Activated T-cell treated with anti-CD3 and anti-CD28 coated beads, Interleukin-2, amount 50 U/mL, for 72 hours (primary cell): ENCODE measurements around the gene RNF222. TPM values are rescaled to one million over a fixed set of nuclear protein-coding genes. Genes with fewer than 3 reads are reported as not detected.

Source experiments
- ATAC-seq, 2 donors: fragments of 150-1000 bp; cut with Tn5 transposase; replicated peaks in 1 of 2; 2 replicates each; pipeline ENCODE4 v1.10.0; 2021; ENCODE audit warnings: moderate library complexity in 2 of 2, mild to moderate bottlenecking in 1 of 2
- DNase-seq, 2 donors: peaks; one replicate each; pipeline ENCODE4 v3.0.0; 2021 to 2022; ENCODE audit warnings: mixed read lengths in 1 of 2
- H3K27ac Mint-ChIP-seq: one replicate; pipeline ENCODE4 v1.8.0; 2022; ENCODE audit warnings: mild to moderate bottlenecking, moderate library complexity, mixed read lengths
- H3K27me3 Mint-ChIP-seq: one replicate; pipeline ENCODE4 v1.8.0; 2022; ENCODE audit warnings: low read depth, mixed read lengths
- H3K36me3 Mint-ChIP-seq, 2 donors: one replicate each; pipeline ENCODE4 v1.8.0; 2022; ENCODE audit warnings: mixed read lengths in 2 of 2, mild to moderate bottlenecking in 1 of 2; ENCODE audit not compliant: insufficient read depth in 2 of 2
- H3K4me1 Mint-ChIP-seq: one replicate; pipeline ENCODE4 v1.8.0; 2022; ENCODE audit warnings: low read depth, mixed read lengths
- H3K4me3 Mint-ChIP-seq, 2 donors: one replicate each; pipeline ENCODE4 v1.8.0; 2022; ENCODE audit warnings: mild to moderate bottlenecking in 2 of 2, mixed read lengths in 2 of 2, moderate library complexity in 2 of 2
- H3K9me3 Mint-ChIP-seq, 2 donors: one replicate each; pipeline ENCODE4 v1.8.0; 2022; ENCODE audit warnings: mixed read lengths in 2 of 2
- total RNA-seq, 2 donors: library from RNA; stranded (reverse); gene quantifications; one replicate each; pipeline ENCODE4 v1.2.3, GENCODE V29; 2022

The RNF222 gene, protein sequence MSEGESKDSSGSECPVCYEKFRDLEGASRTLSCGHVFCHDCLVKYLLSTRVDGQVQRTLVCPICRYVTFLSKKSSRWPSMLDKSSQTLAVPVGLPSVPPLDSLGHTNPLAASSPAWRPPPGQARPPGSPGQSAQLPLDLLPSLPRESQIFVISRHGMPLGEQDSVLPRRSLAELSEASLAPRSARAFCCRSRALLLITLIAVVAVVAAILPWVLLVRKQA
- total RNA-seq: under 1 TPM; 0.07 to 0.19 TPM

DNA sequence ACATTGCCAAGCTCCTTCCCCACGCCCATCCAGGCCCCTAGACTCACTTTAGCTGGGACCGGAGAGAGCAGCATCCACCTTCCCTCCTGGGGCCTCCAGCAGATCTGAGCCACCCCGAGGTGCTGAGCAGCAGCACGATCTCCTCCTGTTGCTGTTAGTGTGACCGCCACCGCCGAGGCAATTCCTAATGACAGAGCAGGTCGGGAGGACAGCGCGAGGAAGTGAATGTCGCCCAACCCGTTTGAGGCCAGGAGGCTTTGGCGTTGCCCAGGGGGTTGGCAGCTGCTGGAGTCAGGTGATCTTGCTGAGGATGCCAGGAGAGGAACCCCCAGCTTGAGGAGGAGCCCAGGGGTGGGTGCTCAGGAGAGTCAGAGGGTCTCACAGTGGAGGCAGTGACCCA is at the start of gene RNF222:
Gene RNF222 (minus strand): TSS at position 192 of the 400 bp plus-strand sequence. CDS start 4,366 bp downstream, outside the sequence.
- Mint-ChIP-seq H3K9me3 (no peaks in the 10 kb centered on the region), H3K36me3 (no peaks in the 10 kb centered on the region), H3K27me3 (peaks cover 7% of the 10 kb centered on the region), H3K4me1 (peaks cover 10% of the 10 kb centered on the region), H3K4me3 (no peak within 1 kb of the TSS), H3K27ac (no peak within 1 kb of the TSS)
- no peak for ATAC-seq
- no peak for DNase-seq

DNA sequence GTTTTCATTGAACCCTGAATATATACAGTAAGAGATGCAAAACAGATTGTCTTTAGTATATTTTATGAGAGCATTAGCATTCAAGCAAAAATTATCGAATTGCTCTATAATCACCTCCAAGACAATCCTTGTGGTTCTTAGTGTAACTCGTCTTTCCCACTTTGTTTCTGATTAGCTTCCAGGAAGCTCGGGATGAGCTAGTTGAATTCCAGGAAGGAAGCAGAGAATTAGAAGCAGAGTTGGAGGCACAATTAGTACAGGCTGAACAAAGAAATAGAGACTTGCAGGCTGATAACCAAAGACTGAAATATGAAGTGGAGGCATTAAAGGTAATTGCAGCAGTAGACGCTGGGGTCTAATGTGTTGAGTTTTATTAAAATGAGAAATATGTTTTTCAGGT is 47.9 kb upstream of the RNF222 start:
- peaks cover 16% of the 10 kb centered on the region for H3K4me1 Mint-ChIP-seq
- no peak overlapping the region for H3K4me3 Mint-ChIP-seq
- no peak overlapping the region for H3K27ac Mint-ChIP-seq
- no peak for ATAC-seq
- H3K36me3 Mint-ChIP-seq: peaks cover 4 to 10% of the 10 kb centered on the region in 2 donors
- no peak for DNase-seq
- H3K27me3 Mint-ChIP-seq: no peaks in the 10 kb centered on the region
- no peaks in the 10 kb centered on the region for H3K9me3 Mint-ChIP-seq

DNA sequence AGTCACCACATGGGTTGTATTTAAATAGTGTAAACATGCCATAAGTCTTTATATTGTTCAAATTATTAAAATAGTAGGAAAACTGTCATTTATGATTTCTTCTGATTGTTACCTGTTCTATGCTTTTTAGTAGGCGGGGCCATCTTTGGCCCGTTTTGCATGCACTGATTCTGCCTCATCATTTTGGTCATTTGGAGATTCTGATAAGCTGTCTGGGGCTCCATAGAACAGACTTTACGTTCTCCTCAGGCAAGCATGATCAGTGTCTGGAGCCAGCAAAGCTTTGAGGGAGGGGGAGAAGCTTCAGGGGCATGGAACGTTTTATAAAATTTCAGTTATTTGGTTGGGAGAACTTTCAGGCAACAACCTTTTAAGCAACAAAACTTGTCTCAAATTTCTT is 46.9 kb upstream of the RNF222 start:
- peaks cover 4 to 10% of the 10 kb centered on the region in 2 donors for H3K36me3 Mint-ChIP-seq

DNA sequence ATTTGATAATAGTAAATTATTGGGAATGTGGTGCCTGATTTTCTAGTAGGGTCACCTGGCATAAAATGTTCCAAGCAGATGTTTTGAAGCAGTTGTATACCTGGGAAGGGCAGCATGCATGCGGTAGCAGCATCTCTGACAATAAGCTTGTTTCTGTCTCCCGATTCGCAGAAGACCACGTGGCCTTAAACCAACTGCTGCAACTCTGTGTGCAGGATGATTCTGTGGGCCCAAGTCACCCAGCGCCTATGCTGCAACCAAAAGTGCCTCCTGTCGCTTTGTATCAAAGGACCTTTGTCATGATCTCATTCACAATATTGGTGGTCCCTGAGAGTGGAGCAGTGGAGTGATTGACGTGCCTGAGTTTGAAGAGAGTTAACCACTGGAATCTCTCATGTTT is 46.1 kb upstream of the RNF222 start:
- H3K9me3 Mint-ChIP-seq: no peaks in the 10 kb centered on the region
- peaks cover 30% of the 10 kb centered on the region for H3K4me1 Mint-ChIP-seq
- H3K27me3 Mint-ChIP-seq: no peaks in the 10 kb centered on the region
- ATAC-seq: no peak
- H3K27ac Mint-ChIP-seq: no peak overlapping the region
- no peak for DNase-seq
- H3K36me3 Mint-ChIP-seq: peaks cover 4 to 10% of the 10 kb centered on the region in 2 donors
- H3K4me3 Mint-ChIP-seq: no peak overlapping the region

More for the DNA sequence above, 46.9 kb upstream of the RNF222 start:
- Mint-ChIP-seq H3K4me1 (peaks cover 25% of the 10 kb centered on the region), H3K9me3 (no peaks in the 10 kb centered on the region), H3K27me3 (no peaks in the 10 kb centered on the region), H3K27ac (no peak overlapping the region), H3K4me3 (no peak overlapping the region)
- ATAC-seq (no peak), DNase-seq (no peak)

DNA sequence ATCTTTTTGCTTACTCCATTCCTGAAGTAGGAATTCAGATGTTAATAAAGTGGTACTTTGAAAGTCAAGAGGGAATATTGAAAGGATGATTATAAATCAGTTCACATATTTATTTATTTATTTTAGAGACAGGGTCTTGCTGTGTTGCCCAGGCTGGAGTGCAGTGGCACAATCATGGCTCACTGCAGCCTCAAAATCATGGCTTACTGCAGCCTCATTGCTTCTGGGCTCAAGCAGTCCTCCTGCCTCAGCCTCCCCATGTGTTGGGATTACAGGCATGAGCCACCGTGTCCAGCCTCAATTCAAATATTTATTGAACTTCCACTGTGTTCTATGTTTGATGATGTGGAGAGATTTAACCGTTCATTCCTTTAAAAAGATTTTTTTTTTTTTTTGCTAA is 44.7 kb upstream of the RNF222 start:
- ATAC-seq: no peak
- Mint-ChIP-seq H3K36me3 (peaks cover 4 to 9% of the 10 kb centered on the region in 2 donors), H3K27me3 (no peaks in the 10 kb centered on the region), H3K27ac (peak overlapping the region; percentile 33), H3K4me1 (peaks cover 44% of the 10 kb centered on the region), H3K9me3 (no peaks in the 10 kb centered on the region), H3K4me3 (no peak overlapping the region)
- no peak for DNase-seq

DNA sequence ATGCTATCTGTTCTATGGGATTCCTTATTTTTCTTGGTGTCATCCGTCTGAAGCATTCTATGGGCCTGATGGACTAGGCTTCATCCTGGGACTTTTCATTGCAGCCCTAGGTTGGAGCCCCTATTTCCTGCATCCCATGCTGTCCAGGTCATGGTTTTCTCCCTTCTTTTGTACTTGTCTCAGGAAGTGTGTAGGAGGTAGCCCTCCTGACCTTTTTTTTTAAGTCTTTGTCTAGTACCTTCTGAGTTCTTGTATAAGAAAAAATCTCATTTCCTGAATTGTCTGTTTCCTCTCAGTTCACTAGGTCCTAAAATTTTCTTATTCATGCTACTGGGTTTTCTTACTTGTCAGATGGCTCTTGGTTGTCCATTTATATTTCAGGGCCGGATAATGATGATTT is 44.1 kb upstream of the RNF222 start:
- H3K4me3 Mint-ChIP-seq: peak overlapping the region; percentile 4 to 33
- no peak for DNase-seq
- peak overlapping the region; percentile 33 for H3K27ac Mint-ChIP-seq
- peaks cover 47% of the 10 kb centered on the region for H3K4me1 Mint-ChIP-seq
- no peaks in the 10 kb centered on the region for H3K9me3 Mint-ChIP-seq
- H3K36me3 Mint-ChIP-seq: peaks cover 2 to 9% of the 10 kb centered on the region in 2 donors
- no peak for ATAC-seq
- H3K27me3 Mint-ChIP-seq: no peaks in the 10 kb centered on the region

DNA sequence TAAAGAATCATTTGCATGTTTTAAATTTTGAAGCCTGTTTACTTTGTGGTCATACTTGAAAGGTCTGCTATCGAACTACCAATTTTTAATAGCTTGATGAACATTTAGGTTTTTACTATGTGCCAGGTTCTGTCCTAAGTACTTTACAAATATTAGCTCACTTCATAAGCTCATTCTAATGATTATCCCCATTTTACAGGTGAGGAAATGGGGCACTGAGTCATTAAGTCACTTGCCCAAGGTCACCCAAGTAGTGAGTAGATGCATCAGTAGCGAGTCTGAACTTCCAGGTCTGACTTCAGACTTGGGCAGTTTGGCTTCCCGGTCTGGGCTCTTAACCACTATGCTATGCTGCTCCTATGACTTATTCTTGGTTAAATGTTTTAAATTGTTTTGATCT is 42.1 kb upstream of the RNF222 start:
- no peak for DNase-seq
- Mint-ChIP-seq H3K4me1 (peaks cover 54% of the 10 kb centered on the region), H3K9me3 (no peaks in the 10 kb centered on the region), H3K27ac (no peak overlapping the region), H3K27me3 (no peaks in the 10 kb centered on the region), H3K4me3 (peak overlapping the region in 1 of 2 donors; percentile 16), H3K36me3 (peaks cover 2 to 11% of the 10 kb centered on the region in 2 donors)
- no peak for ATAC-seq

DNA sequence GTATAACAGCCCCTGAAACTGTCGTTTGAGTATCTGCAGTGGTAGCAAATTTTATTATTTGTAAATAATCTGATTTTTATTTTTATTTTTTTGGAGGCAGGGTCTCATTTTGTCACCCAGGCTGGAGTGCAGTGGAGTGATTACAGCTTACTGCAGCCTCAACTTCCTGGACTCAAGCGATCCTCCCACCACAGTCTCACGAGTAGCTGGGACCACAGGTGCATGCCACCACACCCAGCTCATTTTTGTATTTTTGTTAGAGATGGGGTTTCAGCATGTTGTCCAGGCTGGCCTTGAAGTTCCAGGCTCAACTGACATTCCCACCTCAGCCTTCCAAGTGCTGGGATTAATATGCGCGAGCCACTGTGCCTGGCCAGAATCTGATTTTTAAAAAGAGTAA is 40.8 kb upstream of the RNF222 start:
- Mint-ChIP-seq H3K27ac (no peak overlapping the region), H3K4me3 (peak overlapping the region in 1 of 2 donors; percentile 14), H3K4me1 (peaks cover 54% of the 10 kb centered on the region), H3K9me3 (no peaks in the 10 kb centered on the region), H3K27me3 (no peaks in the 10 kb centered on the region), H3K36me3 (peaks cover 2 to 4% of the 10 kb centered on the region in 2 donors)
- no peak for ATAC-seq
- peak in 1 of 2 donors; percentile 4 for DNase-seq

DNA sequence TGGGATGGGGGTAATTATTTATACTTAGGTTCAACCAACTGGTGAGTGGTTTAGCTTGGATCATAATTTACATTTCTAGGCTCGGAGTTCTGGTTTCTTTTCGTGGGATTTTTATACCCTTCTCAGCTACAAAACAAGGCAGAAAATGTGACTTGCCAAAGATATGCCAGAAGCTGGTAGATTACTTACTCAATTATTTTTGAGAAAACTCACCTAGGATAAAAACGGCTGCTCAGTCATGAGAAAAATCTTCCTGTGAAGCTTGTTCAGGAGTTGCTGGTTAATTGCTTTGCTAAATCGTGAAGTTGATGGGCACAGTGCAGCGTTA is 39.2 kb upstream of the RNF222 start:
- Mint-ChIP-seq H3K27ac (peak overlapping the region; percentile 92), H3K4me1 (peaks cover 50% of the 10 kb centered on the region), H3K27me3 (no peaks in the 10 kb centered on the region), H3K36me3 (peaks cover 2 to 4% of the 10 kb centered on the region in 2 donors), H3K9me3 (no peaks in the 10 kb centered on the region), H3K4me3 (peak overlapping the region; percentile 95)
- no peak for DNase-seq
- no peak for ATAC-seq

DNA sequence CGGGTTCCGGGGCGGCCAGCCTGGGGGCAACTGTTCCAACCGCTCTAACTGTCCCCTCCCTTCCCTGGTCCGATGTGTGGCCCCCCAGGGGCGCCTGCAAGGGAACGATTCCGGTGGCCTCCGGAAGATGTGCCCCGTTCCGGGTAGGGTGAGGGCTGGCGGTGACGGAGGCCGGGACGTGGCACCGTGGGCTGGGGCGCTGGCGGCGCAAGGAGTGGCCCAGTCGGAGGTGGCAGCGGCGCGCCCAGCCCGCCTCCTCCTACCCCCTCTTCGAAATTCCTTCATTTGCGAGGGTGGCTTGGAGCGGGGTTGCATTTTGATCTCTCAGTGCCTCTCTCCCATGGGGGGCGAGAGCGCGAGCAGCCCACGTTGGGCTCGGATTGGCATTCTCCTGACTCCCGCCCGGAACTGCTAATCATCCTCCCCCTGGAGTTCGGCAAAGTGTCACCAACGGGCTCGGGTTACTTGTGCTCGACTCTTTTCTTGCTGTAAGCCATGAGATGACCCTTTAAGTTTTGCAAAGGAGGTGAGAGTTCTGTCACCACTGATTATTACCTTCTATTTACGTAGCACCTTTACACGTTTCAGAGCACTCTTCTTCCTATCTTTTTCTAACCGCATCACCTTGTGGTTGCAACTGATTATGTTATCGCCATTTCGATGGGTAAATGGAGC is 38.7 kb upstream of the RNF222 start:
- Mint-ChIP-seq H3K9me3 (no peaks in the 10 kb centered on the region), H3K36me3 (peaks cover 2 to 4% of the 10 kb centered on the region in 2 donors), H3K4me1 (peaks cover 45% of the 10 kb centered on the region), H3K4me3 (peak overlapping the region; percentile 95), H3K27me3 (no peaks in the 10 kb centered on the region), H3K27ac (peak overlapping the region; percentile 92)
- ATAC-seq (peak; percentile 74 to 76), DNase-seq (peak; percentile 75 to 77)

DNA sequence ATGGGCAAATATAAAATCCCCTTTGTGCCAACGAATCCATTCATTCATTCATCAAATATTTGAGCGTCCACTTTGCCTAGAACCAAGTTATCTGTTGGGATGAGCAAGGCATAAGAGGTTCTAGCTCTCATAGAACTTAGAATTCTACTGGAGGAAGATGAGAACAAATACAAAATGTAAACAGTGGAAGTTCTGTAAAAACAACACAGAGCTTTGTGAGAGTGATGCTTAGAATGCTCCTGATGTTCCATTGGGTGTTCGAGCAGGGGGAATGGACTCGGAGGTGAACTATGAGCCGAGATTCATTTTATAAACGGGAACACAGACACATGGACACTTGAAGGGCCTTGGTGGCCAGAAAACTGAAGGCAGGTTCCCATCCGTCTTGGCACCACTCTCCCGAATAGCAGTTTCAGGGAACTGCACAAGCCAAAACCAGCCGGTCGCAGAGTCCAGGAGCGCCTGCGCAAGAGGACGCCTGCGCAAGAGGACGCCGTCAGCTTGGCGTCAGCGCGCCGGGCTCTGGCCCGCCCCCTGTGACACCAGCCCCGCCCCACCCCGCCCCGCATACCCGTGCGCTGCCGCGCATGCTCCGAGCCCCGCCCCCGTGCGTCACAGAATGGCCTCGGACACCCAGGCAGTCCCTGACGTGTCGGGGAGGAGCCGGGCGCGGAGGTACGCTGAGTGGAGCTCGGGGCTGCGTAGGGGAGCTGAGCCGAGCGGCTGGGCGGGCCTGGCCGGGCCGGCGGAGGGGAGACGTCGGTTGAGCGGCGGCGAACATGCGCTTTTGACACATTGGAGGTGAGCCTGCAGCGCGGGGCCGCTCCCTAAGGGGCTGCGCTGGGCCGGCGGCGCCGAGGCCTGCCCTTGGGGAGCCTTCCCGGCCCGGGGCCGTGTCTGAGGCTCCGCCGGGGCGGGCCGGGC is 37.9 kb upstream of the RNF222 start, which contains the start of gene NDEL1:
Gene NDEL1 (plus strand): TSS at position 640 of the 924 bp plus-strand sequence. CDS start 8,388 bp downstream, outside the sequence.
- H3K4me1 Mint-ChIP-seq: peaks cover 38% of the 10 kb centered on the region
- H3K4me3 Mint-ChIP-seq: peak within 1 kb of the TSS; percentile 95
- no peaks in the 10 kb centered on the region for H3K27me3 Mint-ChIP-seq
- peak; percentile 98 for ATAC-seq
- H3K27ac Mint-ChIP-seq: peak within 1 kb of the TSS; percentile 92
- peak; percentile 99 to 100 for DNase-seq
- H3K36me3 Mint-ChIP-seq: peaks cover 2 to 4% of the 10 kb centered on the region in 2 donors
- no peaks in the 10 kb centered on the region for H3K9me3 Mint-ChIP-seq

DNA sequence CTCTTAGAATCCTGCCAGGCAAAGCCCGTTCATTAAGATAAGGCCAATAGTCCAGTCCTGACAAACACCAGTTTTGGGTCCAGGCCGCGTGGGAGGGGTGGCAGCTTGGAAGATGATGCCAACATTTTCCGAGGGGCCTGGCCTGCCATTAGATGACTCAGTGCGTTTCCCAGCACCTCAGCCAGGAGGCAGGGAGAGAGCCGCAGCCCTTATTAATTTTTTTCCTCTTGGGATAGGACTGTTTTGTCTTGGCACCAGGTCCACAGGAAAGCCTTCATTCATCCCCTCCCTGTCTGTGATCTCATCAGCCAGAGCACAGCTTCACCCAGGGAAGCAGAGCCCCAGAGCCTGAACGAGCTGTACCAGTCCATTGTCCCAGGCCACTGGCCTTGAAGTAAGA is 33.3 kb upstream of the RNF222 start:
- Mint-ChIP-seq H3K4me3 (no peak overlapping the region), H3K36me3 (no peaks in the 10 kb centered on the region), H3K27ac (no peak overlapping the region), H3K27me3 (no peaks in the 10 kb centered on the region), H3K9me3 (no peaks in the 10 kb centered on the region), H3K4me1 (peaks cover 7% of the 10 kb centered on the region)
- no peak for DNase-seq
- ATAC-seq: no peak

DNA sequence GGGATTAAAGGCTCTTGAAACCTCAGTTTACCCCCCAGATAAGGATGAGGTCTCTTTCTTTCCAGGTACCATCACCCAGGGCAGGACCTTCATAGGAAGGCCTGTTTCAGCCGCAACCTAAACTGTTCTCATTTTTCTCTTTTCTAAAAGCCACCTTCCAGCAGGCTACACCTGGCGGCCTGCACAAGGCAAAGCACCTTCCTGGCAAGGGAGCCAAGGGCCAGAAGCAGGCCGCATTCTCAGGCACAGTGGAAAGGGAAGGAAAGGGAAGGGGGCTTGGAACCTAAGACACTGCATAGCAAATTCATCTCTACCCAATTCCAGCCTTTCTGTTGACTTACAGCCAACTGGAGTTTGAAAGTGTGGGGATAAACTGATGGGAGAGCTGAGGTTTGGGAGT is 29.2 kb upstream of the RNF222 start:
- Mint-ChIP-seq H3K36me3 (no peaks in the 10 kb centered on the region), H3K27ac (no peak overlapping the region), H3K27me3 (peaks cover 6% of the 10 kb centered on the region), H3K4me3 (no peak overlapping the region), H3K9me3 (no peaks in the 10 kb centered on the region), H3K4me1 (no peaks in the 10 kb centered on the region)
- ATAC-seq (no peak), DNase-seq (no peak)
